Measurements from ENCODE around the gene LCN15.
"Not testable (repeated sequence)": the region's sequence is repeated elsewhere in the genome, so short reads cannot be mapped to it uniquely, and the experiment has no call there.

LCN15 gene

DNA sequence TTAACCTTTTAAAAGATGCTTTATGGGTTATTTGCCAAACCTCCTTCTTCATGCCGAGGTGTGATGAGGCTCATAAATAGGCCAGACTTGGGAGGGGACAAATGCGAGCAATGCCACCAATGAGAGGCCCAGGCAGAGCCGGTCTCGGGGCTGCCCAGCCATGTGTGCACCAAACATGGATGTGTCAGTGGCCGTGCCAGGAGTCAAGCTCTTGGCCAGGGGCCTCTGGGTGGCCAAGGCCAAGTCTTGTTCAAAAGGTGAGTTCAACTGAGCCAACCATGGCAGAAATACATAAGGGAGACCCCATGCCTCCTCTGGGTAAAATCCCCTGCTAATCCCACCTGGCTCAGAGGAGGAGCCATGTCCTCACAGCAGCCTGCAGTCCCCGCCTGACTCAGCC lies 10.9 kb upstream of the LCN15 start:
- DNase-seq (ENCODE audit: low read depth): no peak

GRCh38 chr9:136774416-136775045 lies 10.2 kb upstream of the LCN15 start:
- DNase-seq (ENCODE audit: low read depth): no peak

GRCh38 chr9:136773386-136774044 lies 9.2 kb upstream of the LCN15 start:
- DNase-seq (ENCODE audit: low read depth): no peak

DNA sequence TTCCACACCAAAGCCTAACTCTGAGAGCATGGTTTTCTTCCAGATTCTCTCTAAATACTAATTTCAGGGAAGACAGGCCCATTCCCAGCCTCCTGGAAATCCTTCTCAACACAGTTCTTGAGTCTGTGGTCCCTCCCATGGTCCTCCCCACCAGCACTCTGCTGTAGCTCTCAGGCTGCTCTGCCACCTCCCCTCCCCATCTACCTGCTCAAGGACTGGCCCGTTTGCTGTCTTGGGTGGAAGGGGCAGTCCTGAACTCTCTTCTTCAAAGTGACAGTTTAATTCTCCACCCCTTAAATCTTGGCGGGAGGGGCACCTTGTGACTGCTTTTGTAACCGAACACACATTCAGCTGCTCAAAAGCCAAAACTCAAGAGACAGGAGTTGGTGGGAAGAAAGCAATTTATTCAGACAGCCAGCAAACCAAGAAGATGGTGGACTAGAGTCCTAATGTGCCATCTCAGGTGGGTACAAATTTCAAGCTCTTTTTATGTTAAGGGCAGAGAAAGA lies 7.6 kb upstream of the LCN15 start:
- no peak for DNase-seq (ENCODE audit: low read depth)

DNA sequence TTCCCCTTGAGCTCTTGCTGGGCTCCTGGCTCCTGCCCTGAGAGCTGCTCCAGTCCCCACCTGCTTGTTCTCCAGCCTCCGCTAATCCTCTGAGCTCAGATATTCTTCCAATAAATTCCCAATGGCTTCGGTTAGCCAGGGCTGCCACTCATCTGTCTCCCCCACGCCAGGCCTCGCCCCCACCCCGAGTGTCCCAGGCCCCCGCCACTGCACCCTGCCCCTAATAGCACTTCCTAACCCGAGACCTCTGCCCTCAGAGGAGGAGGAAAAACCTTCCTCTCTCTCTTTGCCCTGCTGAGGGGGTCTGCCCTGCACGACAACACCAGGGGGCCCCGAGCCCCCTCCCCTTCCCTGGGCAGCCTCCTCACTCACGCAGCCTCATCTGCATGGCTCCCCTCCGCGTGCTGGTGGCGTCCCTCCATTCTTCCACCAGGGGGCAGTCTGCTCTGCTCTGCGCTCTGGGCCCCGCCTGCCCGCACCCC lies 5.4 kb upstream of the LCN15 start:
- DNase-seq (ENCODE audit: low read depth): no peak

DNA sequence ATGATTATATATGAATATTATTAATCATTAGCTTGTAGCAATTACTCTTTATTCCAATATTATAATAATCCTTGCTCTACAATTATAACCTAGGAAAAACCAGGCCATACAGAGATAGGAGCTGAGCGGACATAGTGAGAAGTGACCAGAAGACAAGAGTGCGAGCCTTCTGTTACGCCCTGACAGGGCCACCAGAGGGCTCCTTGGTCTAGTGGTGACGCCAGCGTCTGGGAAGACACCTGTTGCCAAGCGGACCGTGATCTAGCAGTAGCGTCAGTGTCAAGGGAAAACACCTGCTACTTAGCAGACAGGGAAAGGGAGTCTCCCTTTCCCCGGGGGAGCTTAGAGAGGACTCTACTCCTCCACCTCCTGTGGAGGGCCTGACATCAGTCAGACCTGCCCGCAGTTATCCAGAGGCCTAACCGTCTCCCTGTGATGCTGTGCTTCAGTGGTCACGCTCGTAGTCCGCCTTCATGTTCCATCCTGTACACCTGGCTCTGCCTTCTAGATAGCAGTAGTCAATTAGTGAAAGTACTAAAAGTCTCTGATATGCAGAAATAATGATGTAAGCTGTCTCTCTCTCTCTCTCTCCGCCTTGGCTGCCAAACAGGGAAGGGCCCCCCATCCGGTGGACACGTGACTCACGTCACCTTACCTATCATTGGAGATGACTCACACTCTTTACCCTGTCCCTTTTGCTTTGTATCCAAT lies 2.2 kb upstream of the LCN15 start:
- DNase-seq (ENCODE audit: low read depth): peak; percentile 19

DNA sequence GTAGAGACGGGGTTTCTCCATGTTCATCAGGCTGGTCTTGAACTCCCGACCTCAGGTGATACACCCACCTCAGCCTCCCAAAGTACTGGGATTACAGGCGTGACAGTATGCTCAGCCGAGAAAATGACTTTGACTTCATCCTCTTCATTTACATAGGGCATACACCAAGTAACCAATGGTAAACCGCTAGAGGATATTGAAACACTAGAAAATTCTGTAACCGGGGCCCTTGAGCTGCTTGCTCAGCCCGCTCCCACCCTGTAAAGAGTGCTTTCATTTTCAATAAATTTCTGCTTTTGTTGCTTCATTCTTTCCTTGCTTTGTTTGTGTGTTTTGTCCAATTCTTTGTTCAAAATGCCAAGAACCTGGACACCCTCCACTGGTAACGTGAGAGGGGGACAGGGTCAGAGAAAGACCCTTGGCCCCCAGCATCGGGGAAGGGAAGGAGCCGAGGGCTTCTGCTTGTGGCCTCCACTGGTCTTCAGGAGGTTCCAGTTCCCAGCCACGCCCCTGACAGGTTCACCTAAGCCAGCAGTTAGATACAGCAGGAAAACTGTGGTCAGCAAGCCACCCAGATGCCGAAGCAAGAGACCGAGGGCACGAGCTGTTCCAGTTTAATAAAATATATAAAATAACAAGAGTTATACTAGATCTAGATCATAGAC lies 1.6 kb upstream of the LCN15 start:
- not testable (repeated sequence) for DNase-seq (ENCODE audit: low read depth)

DNA sequence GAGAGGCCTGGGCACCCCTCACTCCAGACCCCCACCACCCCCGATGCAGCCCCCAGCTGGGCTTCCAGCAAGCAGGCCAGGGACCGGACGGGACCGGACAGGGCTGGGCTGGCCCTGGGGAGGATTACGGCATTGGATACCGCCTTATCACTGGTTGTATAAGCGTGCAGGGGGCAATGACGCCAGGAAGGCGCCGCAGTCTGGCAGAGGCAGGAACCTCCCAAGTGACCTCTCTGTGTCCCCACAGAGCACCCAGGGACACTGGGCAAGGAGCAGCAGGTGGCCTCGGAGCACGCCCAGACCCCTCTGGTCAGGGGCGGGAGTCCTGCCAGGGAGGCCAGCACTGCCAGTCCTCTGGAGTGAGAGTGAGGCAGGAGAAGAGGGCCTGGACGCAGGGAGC lies 723 bp upstream of the LCN15 start:
- DNase-seq (ENCODE audit: low read depth): no peak

GRCh38 chr9:136763649-136764035 lies 676 bp downstream of the LCN15 start:
- no peak for DNase-seq (ENCODE audit: low read depth)

GRCh38 chr9:136762915-136763648 lies 1.2 kb downstream of the LCN15 start:
- no peak for DNase-seq (ENCODE audit: low read depth)

GRCh38 chr9:136762221-136762691 lies 2.1 kb downstream of the LCN15 start:
- no peak for DNase-seq (ENCODE audit: low read depth)

DNA sequence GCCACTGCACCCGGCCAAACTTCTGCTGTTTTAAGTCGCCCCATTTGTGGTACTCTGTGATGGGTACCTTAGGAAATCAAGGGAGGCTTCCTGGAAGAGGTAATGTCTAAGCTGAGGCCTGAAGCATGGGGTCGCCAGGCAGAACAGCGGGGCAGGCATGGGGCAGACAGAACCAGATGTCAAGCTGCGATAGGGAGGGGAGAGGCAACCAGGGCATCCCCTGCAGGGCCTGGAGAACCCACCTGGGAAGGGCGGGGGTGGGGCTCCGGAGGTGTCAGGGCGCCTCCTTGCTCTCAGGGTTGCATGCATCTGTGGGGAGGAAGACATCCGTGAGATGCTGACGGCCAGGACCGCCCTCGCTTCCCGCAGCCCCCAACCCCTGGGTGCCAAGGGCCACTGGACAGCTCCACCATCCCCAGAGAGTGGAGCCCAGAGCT lies 2.8 kb downstream of the LCN15 start:
- no peak for DNase-seq (ENCODE audit: low read depth)

DNA sequence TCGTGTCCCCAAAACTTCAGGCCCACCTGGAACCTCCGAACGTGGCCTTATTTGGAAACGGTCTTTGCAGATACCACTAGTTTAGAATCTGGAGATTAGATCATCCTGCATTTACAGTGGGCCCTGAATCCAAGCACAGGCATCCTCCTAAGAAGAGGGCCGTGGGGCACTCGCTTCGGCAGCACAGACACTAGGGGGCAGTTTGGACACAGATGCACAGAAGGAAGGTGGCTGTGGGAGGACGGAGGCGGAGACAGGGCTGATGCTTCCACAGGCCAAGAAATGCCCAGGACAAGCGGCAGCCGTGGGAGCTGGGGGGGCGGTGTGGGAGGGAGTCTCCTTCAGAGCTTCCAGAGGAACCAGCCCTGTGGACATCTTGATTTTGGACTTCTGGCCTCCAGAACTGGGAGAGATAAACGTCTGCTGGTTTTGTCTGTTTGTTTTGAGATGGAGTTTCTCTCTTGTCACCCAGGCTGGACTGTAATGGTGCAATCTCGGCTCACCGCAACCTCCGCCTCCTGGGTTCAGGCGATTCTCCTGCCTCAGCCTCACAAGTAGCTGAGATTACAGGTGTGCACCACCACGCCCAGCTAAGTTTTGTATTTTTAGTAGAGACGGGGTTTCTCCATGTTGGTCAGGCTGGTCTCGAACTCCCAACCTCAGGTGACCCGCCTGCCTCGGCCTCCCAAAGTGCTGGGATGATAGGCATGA lies 3.3 kb downstream of the LCN15 start:
- DNase-seq (ENCODE audit: low read depth): peak; percentile 34

DNA sequence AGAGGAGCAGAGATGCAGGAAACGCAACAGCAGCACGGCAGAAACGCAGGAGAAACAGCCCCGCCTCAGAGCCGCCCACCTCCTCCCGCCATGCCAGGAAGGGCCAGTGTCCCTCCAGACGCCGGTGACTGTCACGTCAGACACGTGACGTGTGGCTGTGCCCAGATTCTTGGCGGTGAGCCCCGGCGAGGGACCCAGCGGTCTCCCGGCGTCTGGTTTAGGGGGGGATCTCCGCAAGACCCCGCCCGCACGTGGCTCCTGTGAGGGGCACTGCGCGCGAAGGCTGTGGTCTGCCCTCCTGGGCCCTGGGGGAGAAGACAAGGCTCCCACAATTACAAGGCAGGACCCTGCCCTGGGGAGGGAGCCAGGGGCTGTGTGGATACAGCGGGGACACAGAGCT lies 3.9 kb downstream of the LCN15 start:
- no peak for DNase-seq (ENCODE audit: low read depth)

- no peak for DNase-seq (ENCODE audit: low read depth)
Measured at GRCh38 chr9:136759436-136760325, 4.6 kb downstream of the LCN15 start.

DNA sequence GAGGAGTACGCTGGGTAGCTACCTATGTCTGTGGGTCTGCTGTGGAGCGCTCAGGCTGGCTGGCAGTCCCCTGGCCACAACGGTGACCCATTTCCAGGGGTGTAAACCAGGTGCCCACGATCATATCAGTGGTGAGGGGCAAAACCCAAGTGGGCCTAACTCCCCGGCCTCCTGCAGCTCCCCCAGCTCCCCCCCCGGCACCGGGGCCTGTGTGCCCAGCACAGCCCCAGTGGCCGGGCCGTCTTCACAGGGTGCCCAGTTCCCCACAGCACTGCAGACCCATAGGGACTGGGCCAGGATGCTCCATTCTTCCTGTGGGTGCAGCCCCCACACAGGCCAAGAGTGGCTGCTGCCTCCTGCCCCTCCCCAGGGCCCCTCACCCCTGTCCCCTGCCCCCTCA lies 5.3 kb downstream of the LCN15 start:
- DNase-seq (ENCODE audit: low read depth): no peak

- no peak for DNase-seq (ENCODE audit: low read depth)
Measured at GRCh38 chr9:136757751-136758140, 6.6 kb downstream of the LCN15 start.

GRCh38 chr9:136757328-136757727 lies 7.0 kb downstream of the LCN15 start:
- no peak for DNase-seq (ENCODE audit: low read depth)

- no peak for DNase-seq (ENCODE audit: low read depth)
Measured at GRCh38 chr9:136756836-136757235, 7.5 kb downstream of the LCN15 start.

DNA sequence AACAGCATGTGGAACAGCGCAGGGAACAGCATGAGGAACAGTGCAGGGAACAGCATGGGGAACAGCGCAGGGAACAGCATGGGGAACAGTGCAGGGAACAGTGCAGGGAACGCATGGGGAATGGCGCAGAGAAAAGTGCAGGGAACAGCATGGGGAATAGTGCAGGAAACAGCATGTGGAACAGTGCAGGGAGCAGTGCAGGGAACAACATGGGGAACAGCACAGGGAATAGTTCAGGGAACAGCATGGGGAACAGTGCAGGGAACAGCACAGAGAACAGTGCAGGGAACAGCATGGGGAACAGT lies 8.2 kb downstream of the LCN15 start:
- no peak for DNase-seq (ENCODE audit: low read depth)
